ENCODE data around the gene SF3B6.
"Not testable (repeated sequence)": the region's sequence is repeated elsewhere in the genome, so short reads cannot be mapped to it uniquely, and the experiment has no call there.

SF3B6 gene

GRCh38 chr2:24102677-24103076 is 26.6 kb upstream of the SF3B6 start:
- no peak for DNase-seq (ENCODE audit: low read depth)
- H3K4me3 ChIP-seq (ENCODE audit: low read depth, low read length) = no peak overlapping the region
- no peak for TF ChIP-seq CTCF (IDR thresholded peaks at IDR 0.05; ENCODE audit: low read depth, low read length)
- TF ChIP-seq POLR2A (IDR thresholded peaks at IDR 0.05; ENCODE audit: extremely low read depth, insufficient read length) = no peak
- no peak for TF ChIP-seq MAX (IDR thresholded peaks at IDR 0.05; ENCODE audit: low read depth, low read length)
- TF ChIP-seq MYC (IDR thresholded peaks at IDR 0.05; ENCODE audit: low read depth, low read length) = no peak

- TF ChIP-seq CTCF (IDR thresholded peaks at IDR 0.05; ENCODE audit: low read depth, low read length) = no peak
- no peak for TF ChIP-seq MYC (IDR thresholded peaks at IDR 0.05; ENCODE audit: low read depth, low read length)
- no peak for TF ChIP-seq MAX (IDR thresholded peaks at IDR 0.05; ENCODE audit: low read depth, low read length)
- TF ChIP-seq POLR2A (IDR thresholded peaks at IDR 0.05; ENCODE audit: extremely low read depth, insufficient read length) = no peak
- DNase-seq (ENCODE audit: low read depth) = no peak
- H3K4me3 ChIP-seq (ENCODE audit: low read depth, low read length) = no peak overlapping the region
Measured at GRCh38 chr2:24101992-24102391, 25.9 kb upstream of the SF3B6 start.

GRCh38 chr2:24100732-24101131 is 24.6 kb upstream of the SF3B6 start:
- DNase-seq (ENCODE audit: low read depth); H3K4me3 ChIP-seq (ENCODE audit: low read depth, low read length): not testable (repeated sequence)

- DNase-seq (ENCODE audit: low read depth); H3K4me3 ChIP-seq (ENCODE audit: low read depth, low read length): not testable (repeated sequence)
Measured at GRCh38 chr2:24095171-24095677, 19.1 kb upstream of the SF3B6 start.

GRCh38 chr2:24093270-24093669 is 17.1 kb upstream of the SF3B6 start:
- not testable (repeated sequence) for H3K4me3 ChIP-seq (ENCODE audit: low read depth, low read length)

GRCh38 chr2:24088821-24089359 is 12.8 kb upstream of the SF3B6 start:
- TF ChIP-seq POLR2A (IDR thresholded peaks at IDR 0.05; ENCODE audit: extremely low read depth, insufficient read length) = no peak
- TF ChIP-seq MYC (IDR thresholded peaks at IDR 0.05; ENCODE audit: low read depth, low read length) = no peak
- no peak for TF ChIP-seq MAX (IDR thresholded peaks at IDR 0.05; ENCODE audit: low read depth, low read length)
- TF ChIP-seq CTCF (IDR thresholded peaks at IDR 0.05; ENCODE audit: low read depth, low read length) = no peak
- DNase-seq (ENCODE audit: low read depth) = no peak
- no peak overlapping the region for H3K4me3 ChIP-seq (ENCODE audit: low read depth, low read length)

More at GRCh38 chr2:24093270-24093669, 17.1 kb upstream of the SF3B6 start:
- DNase-seq (ENCODE audit: low read depth) = not testable (repeated sequence)

- TF ChIP-seq MAX (IDR thresholded peaks at IDR 0.05; ENCODE audit: low read depth, low read length) = no peak
- no peak for TF ChIP-seq MYC (IDR thresholded peaks at IDR 0.05; ENCODE audit: low read depth, low read length)
- no peak for TF ChIP-seq CTCF (IDR thresholded peaks at IDR 0.05; ENCODE audit: low read depth, low read length)
- no peak for TF ChIP-seq POLR2A (IDR thresholded peaks at IDR 0.05; ENCODE audit: extremely low read depth, insufficient read length)
- no peak for DNase-seq (ENCODE audit: low read depth)
- no peak overlapping the region for H3K4me3 ChIP-seq (ENCODE audit: low read depth, low read length)
Measured at GRCh38 chr2:24087032-24087431, 10.9 kb upstream of the SF3B6 start.

All from NB4 (cell line).